ENCODE data around the gene DGKE. TPM values are rescaled to one million over a fixed set of nuclear protein-coding genes. Genes with fewer than 3 reads are reported as not detected.

DGKE gene
- polyA plus RNA-seq, 1 donor from 2014 or later, result 16.6 TPM

DNA sequence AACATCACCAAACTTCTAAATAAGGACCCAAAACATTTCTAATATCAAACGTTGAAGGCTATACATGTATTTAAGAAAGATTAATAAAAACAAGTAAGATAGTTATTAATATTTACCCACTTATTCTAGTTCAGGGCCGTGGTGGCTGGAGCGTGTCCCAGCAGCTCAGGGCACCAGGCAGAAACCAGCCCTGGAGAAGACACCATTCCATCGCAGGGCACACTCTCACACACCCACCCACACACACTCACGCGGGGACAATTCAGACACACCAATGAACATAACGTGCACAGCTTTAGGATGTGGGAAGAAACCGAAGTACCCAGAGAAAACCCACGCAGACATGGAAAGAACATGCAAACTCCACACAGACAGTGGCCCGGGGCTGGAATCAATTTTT lies 13.7 kb upstream of the DGKE start:
- Histone ChIP-seq H3K27ac (ENCODE audit: low read length) (no peak overlapping the region), H3K4me3 (ENCODE audit: low read length) (no peak overlapping the region), H3K9ac (ENCODE audit: low read length) (no peak overlapping the region), H3K27me3 (ENCODE audit: insufficient read depth, low read depth, low read length) (no peaks in the 10 kb centered on the region), H2AFZ (ENCODE audit: low read depth, low read length) (no peak overlapping the region), H3K4me2 (ENCODE audit: low read length) (no peak overlapping the region), H3K36me3 (ENCODE audit: insufficient read depth, low read length) (no peaks in the 10 kb centered on the region), H3K9me3 (ENCODE audit: low read length) (no peaks in the 10 kb centered on the region), H3K79me2 (replicated peaks; ENCODE audit: insufficient read depth, low read length) (no peaks in the 10 kb centered on the region), H4K20me1 (ENCODE audit: insufficient read depth) (no peaks in the 10 kb centered on the region), H3F3A (ENCODE audit: insufficient read depth, low read length, poor library complexity, severe bottlenecking) (no peaks in the 10 kb centered on the region), H3K9me2 (ENCODE audit: insufficient read depth, low read length) (no peaks in the 10 kb centered on the region)
- TF ChIP-seq RAD21 (conservative IDR thresholded peaks at IDR 0.05), result no peak
- no peak for TF ChIP-seq POLR2AphosphoS5 (IDR thresholded peaks at IDR 0.05)
- TF ChIP-seq EP300 (conservative IDR thresholded peaks at IDR 0.05; ENCODE audit: poor library complexity, severe bottlenecking), result no peak
- TF ChIP-seq, protein P1, sequence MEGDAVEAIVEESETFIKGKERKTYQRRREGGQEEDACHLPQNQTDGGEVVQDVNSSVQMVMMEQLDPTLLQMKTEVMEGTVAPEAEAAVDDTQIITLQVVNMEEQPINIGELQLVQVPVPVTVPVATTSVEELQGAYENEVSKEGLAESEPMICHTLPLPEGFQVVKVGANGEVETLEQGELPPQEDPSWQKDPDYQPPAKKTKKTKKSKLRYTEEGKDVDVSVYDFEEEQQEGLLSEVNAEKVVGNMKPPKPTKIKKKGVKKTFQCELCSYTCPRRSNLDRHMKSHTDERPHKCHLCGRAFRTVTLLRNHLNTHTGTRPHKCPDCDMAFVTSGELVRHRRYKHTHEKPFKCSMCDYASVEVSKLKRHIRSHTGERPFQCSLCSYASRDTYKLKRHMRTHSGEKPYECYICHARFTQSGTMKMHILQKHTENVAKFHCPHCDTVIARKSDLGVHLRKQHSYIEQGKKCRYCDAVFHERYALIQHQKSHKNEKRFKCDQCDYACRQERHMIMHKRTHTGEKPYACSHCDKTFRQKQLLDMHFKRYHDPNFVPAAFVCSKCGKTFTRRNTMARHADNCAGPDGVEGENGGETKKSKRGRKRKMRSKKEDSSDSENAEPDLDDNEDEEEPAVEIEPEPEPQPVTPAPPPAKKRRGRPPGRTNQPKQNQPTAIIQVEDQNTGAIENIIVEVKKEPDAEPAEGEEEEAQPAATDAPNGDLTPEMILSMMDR (IDR thresholded peaks at IDR 0.05; ENCODE audit: poor library complexity, severe bottlenecking), result no peak
- no peak for TF ChIP-seq TAF1 (IDR thresholded peaks at IDR 0.05; ENCODE audit: low read depth)
- no peak for TF ChIP-seq SMC3 (conservative IDR thresholded peaks at IDR 0.05; ENCODE audit: poor library complexity)
- no peak for TF ChIP-seq EZH2 (IDR thresholded peaks at IDR 0.05; ENCODE audit: borderline replicate concordance, insufficient read depth, low read length, poor library complexity, severe bottlenecking)
- TF ChIP-seq MXI1 (conservative IDR thresholded peaks at IDR 0.05; ENCODE audit: poor library complexity, severe bottlenecking), result no peak
- TF ChIP-seq, protein P2, sequence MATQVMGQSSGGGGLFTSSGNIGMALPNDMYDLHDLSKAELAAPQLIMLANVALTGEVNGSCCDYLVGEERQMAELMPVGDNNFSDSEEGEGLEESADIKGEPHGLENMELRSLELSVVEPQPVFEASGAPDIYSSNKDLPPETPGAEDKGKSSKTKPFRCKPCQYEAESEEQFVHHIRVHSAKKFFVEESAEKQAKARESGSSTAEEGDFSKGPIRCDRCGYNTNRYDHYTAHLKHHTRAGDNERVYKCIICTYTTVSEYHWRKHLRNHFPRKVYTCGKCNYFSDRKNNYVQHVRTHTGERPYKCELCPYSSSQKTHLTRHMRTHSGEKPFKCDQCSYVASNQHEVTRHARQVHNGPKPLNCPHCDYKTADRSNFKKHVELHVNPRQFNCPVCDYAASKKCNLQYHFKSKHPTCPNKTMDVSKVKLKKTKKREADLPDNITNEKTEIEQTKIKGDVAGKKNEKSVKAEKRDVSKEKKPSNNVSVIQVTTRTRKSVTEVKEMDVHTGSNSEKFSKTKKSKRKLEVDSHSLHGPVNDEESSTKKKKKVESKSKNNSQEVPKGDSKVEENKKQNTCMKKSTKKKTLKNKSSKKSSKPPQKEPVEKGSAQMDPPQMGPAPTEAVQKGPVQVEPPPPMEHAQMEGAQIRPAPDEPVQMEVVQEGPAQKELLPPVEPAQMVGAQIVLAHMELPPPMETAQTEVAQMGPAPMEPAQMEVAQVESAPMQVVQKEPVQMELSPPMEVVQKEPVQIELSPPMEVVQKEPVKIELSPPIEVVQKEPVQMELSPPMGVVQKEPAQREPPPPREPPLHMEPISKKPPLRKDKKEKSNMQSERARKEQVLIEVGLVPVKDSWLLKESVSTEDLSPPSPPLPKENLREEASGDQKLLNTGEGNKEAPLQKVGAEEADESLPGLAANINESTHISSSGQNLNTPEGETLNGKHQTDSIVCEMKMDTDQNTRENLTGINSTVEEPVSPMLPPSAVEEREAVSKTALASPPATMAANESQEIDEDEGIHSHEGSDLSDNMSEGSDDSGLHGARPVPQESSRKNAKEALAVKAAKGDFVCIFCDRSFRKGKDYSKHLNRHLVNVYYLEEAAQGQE (IDR thresholded peaks at IDR 0.05; ENCODE audit: borderline replicate concordance), result no peak

DNA sequence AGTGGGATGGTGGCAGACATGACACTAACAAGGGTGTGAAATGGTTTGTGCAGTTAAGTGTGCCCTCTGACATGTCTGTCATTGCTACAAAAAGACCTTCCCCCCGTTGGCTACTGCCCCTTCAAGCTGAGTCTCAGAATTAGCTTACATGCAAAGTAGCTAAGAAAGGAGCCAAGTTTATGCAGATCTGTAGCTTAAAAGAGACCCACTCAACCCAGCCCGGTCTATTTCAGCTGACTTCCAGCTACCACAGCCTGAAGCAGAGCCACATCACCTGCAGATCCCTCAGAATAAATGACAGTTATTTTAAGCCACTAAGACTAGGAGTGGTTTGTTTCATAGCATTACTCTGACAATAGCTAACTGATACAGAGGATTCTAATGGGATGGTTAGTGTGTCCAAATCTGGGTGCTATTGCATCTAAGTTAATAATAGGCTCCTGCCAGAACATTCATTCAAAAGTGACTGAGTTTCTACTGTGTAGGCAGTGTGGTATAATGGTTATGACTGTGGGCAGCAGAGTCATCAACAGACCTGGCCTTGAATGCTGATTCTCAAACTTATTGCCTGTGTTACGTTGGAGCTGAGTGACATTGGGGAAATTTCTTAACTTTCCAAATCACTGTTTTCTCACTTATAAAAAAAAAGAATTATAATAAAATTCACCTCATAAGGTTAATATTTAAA lies 12.0 kb upstream of the DGKE start:
- Histone ChIP-seq H3K9me3 (ENCODE audit: low read length) (no peaks in the 10 kb centered on the region), H3K27me3 (ENCODE audit: insufficient read depth, low read depth, low read length) (no peaks in the 10 kb centered on the region), H3K9me2 (ENCODE audit: insufficient read depth, low read length) (no peaks in the 10 kb centered on the region), H4K20me1 (ENCODE audit: insufficient read depth) (no peaks in the 10 kb centered on the region), H3K79me2 (replicated peaks; ENCODE audit: insufficient read depth, low read length) (no peaks in the 10 kb centered on the region), H3F3A (ENCODE audit: insufficient read depth, low read length, poor library complexity, severe bottlenecking) (no peaks in the 10 kb centered on the region), H3K36me3 (ENCODE audit: insufficient read depth, low read length) (no peaks in the 10 kb centered on the region), H3K27ac (ENCODE audit: low read length) (no peak overlapping the region), H3K4me2 (ENCODE audit: low read length) (no peak overlapping the region), H3K4me3 (ENCODE audit: low read length) (no peak overlapping the region), H3K9ac (ENCODE audit: low read length) (no peak overlapping the region), H2AFZ (ENCODE audit: low read depth, low read length) (no peak overlapping the region)
- no peak for TF ChIP-seq EP300 (conservative IDR thresholded peaks at IDR 0.05; ENCODE audit: poor library complexity, severe bottlenecking)
- TF ChIP-seq RAD21 (conservative IDR thresholded peaks at IDR 0.05), result no peak

All from neural cell (in vitro differentiated cells).